Ureter (tissue), 1 donor: ENCODE measurements around the gene TOR4A. TPM values are rescaled to one million over a fixed set of nuclear protein-coding genes. Genes with fewer than 3 reads are reported as not detected.

Experiments used
- DNase-seq: peaks from one replicate; pipeline ENCODE4 v3.0.0-alpha.2; 2020; ENCODE audit warnings: low spot score
- total RNA-seq: library from RNA; stranded (reverse); gene quantifications from one replicate; pipeline ENCODE4 v1.2.4, GENCODE V29; 2023
- donor health status: DM: yes; HTN: yes; CAD: no.

Gene TOR4A
- 15.4 TPM for total RNA-seq

DNA sequence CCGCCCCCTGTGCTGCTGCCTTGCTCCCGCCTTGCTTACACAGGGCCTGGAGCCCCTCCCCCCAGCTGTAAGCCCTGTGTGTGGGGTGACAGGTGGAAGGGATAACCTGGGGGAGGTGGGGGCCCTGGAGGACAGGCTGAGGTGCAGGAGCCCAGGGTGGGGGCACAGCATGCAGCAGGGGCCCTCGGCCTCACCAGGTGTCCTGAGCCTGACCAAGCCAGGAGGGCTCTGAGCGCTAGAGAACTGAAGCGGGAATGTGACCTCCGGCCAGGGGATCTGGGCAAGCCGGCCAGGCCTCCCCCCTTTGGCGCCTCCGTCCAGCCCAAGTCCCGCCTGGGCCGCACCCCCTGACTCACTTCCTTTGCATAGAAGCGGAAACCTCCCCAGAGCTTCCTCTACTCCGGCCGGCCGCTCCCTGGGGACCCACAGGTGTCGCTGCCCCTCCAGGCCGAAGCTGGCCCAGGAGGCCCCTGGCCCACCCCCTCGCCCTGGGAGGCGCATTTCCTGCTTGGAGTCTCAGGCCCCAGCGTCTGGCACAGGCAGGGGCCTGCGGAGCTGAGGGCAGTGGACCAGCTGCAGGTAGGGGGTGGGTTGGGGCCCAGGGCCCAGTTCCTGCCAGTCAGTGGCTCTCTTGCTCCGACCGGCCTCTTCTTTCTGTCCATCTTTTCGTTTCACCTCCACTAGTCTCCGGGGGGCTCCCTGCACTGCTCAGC lies at the start of gene TOR4A:
TOR4A (plus strand) TSS at position 398 of the 713 bp plus-strand sequence. CDS start 964 bp downstream, outside the sequence.
- DNase-seq, result peak; percentile 90

DNA sequence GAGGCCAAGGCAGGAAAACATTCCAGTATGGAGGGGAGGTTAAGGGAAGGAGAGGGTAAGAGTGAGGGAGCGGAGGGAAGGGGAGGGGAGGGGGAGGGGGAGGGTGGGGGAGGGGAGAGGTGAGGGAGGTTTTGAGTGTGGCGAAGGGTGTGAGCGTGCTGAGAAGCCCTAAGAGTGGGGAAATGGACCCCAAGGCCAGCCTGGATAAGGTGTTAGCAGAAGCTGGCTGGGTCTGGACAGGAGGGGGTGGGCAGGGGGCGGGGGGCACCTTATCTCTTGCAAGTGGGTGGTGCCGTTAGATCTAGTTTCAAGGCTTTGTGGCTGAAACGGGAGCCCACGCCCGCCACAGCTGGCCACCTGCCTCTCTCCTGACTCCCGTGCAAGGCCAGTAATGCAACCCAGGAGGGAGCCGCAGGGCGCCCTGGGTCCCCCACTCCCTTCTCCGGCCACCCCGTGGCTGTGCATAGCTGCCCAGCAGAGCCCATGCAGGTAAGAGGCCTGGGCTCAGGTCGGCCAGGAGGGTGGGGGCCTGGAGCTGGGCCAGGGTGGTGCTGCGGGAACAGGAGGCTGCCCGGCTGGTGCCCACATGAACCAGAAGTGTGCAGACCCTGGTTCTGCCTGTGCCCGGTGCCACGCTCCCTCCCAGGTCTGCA lies 49.5 kb upstream of the TOR4A start:
- DNase-seq, result no peak

DNA sequence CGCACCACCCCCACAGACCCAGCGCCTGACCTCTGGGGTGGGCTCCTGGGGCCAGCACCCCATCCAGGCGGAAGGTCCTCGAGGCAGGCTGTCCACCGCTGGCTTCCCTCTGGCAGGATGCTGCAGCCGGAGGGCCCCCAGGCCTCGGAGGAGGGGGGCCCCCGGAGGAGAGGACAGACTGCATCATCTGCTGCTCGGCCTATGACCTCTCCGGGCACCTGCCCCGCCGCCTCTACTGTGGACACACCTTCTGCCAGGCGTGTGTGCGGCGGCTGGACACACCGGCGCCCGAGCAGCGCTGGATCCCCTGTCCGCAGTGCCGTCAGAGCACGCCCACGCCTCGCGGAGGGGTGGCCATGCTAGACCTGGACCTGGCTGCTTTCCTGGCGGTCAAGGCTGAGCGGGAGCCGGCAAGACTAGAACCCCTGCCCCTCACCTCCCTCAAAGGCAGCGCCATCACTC lies 49.0 kb upstream of the TOR4A start:
- no peak for DNase-seq

DNA sequence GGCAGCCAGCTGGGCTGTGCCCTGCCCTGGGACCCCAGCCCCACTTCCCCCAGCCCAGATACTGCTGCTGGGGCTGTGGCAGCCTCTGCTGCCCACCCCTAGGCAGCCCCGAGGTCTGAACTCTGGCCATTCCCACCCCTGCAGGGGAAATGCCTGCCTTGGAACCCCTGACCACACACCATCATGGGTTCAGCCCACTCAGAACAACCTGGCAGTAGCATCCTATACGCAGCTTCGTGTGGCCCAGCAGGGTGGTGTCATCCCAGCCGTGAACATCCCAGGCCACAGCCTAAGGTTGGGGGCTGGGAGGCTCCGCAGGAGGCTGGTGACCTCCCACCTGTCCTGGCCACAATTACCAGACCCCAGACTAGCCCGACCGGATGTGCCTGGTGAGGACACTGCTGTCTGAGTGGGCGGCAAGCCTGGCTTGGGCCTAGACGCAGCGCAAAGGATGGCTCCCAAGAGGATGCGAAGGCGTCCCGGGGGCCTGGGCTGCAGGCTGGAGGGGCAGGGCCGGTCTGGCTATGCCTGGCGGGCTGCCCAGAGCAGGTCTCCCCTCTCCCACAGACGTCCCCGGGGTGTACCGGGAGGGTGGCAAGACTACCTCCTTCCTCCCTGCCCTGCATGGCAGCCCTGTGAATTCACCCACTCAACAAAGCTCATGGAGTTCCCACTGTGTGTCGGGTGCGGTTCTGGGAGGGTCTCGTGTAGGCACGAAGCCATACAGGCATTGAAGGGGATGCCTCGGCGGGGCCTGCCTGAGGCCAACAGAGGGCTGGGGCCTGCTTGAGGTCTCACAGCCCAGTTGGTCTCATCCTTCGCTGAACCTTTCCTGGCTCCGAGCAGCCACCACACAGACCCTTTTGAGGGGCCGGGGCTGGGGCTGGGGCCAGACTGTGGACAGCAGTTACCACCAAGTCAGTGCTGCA lies 48.3 kb upstream of the TOR4A start:
- no peak for DNase-seq

DNA sequence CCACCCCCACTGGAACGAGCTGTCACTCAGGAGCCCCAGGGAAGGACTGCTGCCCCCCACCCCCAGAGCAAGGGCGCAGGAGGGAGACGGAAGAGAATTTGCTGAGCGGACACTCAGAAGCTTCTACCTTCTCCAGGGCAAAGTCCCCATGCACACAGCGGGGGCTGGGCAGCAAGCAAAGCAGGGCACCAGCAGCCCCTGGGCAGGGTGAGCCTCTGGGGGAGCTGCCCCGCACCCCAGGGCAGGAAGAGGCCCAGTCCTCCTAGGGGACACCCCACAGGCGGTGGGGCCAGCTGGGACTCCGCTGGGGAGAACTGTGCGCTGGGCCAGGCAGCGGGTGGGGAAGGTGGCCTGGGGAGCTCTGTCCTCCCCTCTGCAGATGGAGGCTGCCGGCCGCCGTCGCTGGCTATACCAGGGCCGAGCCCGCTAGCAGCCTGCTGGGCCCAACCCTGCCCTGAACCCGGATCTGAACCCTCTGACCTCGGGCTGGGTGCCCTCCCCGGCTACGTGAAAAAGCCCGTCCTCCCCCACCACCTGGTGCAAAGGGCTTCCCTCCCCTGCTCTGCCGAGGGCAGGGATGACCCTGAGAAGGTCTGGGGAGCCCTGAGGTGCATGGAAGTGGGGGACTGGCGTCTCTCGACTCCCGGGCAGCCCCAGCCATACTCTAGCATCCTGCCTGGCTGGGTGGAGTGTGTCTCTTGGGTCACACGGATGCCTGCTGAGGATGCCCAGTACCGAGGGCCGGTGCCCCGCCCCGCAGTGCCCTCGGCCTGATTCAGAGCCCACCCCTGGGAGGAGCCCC lies 47.4 kb upstream of the TOR4A start:
- no peak for DNase-seq

DNA sequence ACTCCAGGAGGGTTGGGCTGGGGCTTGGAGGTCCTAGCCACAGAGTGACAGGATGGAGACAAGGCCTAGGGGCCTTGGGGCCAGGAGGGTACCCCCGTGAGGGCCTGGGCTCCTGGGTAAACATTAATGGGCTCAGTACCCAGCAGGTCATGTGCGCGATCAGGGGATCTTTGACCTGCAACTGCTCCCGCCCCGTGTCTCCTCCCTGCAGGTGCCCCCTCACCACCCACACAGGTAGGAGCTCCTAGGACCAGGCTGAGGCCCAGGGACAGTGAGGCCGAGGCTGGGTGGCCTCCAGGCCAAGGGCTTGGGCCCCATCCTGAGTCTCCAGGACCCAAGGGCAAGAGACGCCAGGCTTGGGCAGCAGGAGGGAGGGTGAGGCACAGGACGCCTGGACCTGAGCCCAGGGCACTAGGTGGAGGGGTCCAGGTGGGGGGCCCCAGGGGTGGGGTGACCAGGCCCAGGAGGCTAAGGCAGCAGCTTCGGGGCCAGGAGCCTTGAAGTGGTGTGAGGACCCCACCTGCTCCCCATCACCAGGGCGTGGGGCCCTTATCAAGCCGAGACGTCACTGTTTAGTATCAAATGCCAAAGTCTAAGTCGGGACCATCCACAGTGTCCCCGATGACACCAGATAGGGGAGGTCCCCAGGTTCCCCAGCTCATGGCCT lies 46.7 kb upstream of the TOR4A start, which contains the start of gene SLC34A3:
SLC34A3 (plus strand) TSS at position 197 of the 667 bp plus-strand sequence. CDS start 802 bp downstream, outside the sequence.
- DNase-seq, result no peak

DNA sequence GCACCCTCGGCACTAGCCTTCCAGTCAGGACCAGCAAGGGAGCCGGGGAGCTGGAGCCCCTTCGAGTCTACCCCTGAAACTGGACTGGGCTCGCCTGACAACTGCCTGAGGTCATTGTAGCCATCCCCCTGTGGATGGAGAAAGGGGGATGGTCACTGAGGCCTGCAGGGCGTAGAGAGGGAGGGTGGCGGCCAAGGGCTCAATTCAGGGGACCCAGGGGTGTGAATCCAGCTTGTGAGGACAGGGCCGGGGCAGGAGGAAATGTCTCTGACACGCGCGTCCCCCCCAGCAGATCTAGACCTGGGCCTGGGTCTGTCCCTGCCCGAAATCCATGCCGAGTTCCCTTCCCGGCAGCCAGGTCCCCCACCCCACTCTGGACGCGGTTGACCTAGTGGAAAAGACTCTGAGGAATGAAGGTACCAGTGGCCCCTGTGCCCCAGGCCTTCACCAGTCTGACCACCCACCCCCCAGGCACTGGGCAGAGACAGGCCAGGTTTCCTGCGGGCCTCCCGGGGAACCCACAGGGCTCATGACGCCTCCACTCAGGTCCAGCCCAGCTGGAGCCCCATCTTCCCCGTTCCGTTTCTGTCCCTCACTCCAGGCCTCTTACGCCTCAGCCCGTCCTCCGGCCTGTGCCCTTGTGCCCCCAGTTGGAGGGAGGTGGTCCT lies 46.0 kb upstream of the TOR4A start:
- no peak for DNase-seq

DNA sequence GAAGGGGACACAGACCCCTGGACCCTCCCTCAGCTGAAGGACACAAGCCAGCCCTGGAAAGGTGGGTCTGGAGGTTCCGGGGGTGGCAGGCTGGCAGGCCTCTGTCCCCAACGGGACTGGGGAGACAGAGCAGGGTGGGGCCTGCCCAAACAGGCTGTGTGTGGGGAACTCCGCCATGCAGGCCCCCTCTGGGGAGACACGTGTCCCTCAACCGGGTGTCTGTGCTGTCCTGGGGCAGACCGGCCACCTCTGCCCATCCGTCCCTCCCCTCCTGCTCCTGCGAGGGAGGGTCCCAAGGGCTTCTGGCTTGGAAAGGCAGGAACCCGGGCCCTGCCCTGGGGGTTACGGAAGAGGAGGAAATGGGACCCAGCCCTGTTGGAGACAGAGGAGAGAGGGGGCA lies 45.4 kb upstream of the TOR4A start:
- DNase-seq, result no peak

DNA sequence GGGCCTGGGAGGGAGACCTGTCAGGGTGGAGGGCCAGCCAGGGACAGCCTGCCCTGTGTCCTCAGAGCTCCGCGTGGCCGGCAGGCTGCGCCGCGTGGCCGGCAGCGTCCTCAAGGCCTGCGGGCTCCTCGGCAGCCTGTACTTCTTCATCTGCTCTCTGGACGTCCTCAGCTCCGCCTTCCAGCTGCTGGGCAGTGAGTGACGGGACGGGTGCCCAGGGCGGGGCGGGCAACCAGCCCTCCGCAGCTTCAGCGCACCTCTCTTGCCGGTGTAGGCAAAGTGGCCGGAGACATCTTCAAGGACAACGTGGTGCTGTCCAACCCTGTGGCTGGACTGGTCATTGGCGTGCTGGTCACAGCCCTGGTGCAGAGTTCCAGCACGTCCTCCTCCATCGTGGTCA lies 45.0 kb upstream of the TOR4A start:
- DNase-seq, result no peak

DNA sequence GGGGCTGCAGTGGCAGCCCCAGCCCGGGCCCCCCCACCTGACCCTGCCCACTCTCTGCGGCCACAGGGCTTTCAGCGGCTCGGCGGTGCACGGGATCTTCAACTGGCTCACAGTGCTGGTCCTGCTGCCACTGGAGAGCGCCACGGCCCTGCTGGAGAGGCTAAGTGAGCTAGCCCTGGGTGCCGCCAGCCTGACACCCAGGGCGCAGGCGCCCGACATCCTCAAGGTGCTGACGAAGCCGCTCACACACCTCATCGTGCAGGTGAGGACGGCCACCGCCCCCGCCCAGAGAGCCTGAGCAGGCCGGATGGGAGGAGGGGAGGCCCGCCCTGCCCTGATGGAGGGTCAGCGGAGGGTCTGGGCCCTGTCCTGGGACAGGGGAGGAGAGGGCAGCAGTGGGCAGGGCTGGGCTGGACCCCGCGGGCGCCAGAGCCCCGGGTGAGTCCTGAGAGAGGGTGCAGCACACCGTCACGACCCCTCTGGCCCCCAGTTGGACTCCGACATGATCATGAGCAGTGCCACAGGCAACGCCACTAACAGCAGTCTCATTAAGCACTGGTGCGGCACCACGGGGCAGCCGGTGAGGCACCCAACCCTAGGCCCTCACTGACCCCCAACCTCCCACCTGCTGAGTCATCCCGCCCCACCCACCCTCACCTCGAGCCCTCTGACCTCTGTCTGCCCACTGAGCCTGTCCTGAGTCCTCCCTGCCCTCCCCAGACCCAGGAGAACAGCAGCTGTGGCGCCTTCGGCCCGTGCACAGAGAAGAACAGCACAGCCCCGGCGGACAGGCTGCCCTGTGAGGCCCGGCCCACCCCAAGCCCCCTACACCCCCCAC lies 44.2 kb upstream of the TOR4A start:
- DNase-seq, result no peak

DNA sequence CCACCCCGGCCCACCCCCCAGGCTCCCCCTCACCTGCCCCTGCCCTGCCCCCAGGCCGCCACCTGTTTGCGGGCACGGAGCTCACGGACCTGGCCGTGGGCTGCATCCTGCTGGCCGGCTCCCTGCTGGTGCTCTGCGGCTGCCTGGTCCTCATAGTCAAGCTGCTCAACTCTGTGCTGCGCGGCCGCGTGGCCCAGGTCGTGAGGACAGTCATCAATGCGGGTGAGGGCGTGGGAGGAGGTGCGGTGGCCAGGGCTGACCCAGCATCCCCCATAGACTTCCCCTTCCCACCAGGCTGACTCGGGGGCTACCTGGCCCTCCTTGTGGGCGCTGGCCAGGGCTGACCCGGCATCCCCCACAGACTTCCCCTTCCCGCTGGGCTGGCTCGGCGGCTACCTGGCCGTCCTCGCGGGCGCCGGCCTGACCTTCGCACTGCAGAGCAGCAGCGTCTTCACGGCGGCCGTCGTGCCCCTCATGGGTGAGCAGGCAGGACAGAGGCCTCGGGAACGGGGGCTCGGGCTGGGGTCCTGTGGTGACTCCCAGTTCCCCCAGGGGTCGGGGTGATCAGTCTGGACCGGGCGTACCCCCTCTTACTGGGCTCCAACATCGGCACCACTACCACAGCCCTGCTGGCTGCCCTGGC lies 43.4 kb upstream of the TOR4A start:
- DNase-seq, result no peak

DNA sequence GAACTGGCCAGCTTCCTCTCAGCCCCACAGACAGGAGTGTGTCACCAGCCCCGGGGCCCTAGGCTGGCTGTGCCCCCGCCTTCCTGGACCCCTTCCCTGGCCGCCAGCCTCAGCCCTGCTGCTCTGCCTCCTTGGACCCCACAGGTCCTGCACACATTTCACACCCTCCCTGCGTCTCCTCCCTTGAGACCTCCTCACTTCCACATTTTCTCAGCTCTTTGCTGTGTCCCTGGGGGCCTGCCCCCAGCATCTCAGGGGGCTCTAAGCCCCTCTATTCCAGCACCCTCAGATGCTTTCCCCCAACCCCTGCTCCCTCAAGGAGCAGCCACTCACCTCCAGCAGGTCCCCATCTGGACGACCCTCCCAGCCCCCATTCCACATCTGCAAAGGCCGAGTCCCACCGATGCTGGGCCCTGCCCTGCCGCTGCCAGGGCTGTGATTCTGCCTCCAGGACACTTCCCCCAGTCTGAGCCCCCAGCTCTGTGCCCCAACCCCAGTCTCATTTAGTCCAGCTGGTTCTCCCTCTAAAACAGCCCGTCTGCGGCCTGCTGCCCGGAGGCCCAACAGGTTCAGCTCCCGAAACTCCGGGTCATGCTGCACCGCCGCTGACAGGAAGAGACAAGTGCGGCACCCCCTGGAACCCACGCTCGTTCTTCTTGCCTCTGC lies 42.6 kb upstream of the TOR4A start:
- DNase-seq, result no peak

DNA sequence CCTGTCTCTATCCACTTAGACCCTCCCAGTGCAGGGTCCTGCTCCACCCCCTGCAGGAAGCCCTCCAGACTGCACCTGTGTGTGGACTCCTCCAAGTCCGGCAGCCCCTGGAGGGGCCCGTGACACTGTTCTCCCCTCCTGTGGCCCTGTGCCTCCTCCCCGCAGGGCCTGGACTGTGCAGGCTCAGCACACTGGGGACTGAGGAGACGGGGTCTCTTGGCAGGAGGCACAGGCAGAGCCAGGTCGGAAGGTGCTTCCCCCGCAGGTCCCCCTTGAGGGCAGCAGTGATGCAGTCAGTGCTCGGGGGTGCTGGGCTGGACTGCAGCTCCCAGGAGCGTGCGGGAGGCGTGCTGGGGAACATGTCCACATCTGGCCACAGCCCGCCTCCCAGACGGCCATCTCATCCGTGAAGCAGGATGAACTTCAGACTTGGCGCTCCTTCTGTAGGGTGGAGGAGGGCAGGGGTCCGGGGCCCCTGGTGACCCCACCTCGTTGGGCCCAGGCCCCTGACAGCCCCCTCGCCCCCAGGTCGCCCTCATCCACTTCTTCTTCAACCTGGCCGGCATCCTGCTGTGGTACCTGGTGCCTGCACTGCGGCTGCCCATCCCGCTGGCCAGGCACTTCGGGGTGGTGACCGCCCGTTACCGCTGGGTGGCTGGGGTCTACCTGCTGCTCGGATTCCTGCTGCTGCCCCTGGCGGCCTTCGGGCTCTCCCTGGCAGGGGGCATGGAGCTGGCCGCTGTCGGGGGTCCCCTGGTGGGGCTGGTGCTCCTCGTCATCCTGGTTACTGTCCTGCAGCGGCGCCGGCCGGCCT lies 41.9 kb upstream of the TOR4A start:
- DNase-seq, result no peak

DNA sequence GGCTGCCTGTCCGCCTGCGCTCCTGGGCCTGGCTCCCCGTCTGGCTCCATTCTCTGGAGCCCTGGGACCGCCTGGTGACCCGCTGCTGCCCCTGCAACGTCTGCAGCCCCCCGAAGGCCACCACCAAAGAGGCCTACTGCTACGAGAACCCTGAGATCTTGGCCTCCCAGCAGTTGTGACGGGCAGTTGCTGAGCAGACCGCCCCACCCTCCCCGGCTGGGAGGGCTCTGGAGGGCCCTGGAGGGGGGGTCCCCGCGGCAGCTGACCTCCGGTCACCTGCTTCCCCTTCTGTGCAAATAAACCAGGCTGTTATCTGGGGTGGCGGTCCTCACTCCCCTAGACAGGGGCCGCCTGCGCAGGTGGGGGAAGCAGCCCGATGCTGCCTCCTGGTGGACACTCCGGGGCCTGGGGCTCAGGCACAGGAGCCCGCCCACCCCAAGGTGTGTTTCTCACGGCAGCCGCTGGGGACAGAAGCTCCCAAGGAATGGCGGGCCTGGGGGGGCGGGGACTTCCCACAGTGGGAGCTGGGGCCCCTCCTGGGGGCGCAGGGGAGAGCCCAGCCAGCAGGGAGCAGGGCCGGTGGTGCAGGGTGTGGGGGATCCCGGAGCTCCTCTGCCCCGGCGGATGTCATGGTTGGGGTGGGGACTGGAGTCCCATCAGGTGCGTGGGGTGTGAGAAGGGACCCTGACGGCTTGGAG lies 41.1 kb upstream of the TOR4A start:
- DNase-seq, result peak; percentile 92

DNA sequence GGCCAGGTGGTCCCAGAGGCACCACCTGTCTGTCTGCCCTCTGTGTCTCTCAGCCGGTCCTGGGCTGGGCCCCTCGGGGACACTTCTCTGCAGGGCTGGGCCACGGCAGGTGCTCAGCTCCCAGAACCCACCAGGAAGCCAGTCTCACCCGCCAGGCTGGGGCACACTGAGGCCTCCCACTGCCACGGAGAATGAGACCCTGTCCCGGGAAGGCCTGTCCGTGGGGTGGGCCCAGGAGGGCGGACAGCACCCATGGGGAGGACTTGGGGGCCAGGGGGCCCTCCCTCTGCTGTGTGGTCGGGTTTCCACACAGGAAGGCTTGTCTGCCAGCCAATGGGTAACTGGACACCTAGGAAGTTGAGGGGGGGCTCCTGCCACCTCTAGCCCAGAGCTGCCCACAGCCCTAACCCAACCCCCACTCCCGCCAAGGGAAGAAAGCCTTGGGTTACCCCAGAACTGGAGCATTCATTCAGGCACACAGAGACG lies 40.5 kb upstream of the TOR4A start:
- DNase-seq, result no peak
